SK-N-SH treated with all-trans-retinoic acid at 6 μM for 48 hours (cell line): ENCODE results near the gene DDRGK1.

Experiments
- ARNTL ChIP-seq: fragments of 450-650 bp; formaldehyde crosslinking; IDR thresholded peaks from 2 replicates; pipeline ENCODE4 v1.5.0; 2020; ENCODE audit warnings: low read depth, mild to moderate bottlenecking, moderate library complexity, borderline replicate concordance
- CSDC2 ChIP-seq: fragments of 250-450 bp; sonication (Bioruptor Pico); IDR thresholded peaks from 2 replicates; pipeline ENCODE4 v1.5.0; 2020; ENCODE audit warnings: mild to moderate bottlenecking, moderate library complexity
- ESRRG ChIP-seq: fragments of 250-450 bp; sonication (Bioruptor Pico); IDR thresholded peaks from 2 replicates; pipeline ENCODE4 v1.6.1; 2021; ENCODE audit warnings: mild to moderate bottlenecking
- ISL1 ChIP-seq: fragments of 250-450 bp; sonication (Bioruptor Pico); IDR thresholded peaks from 2 replicates; pipeline ENCODE4 v2.1.2; 2022; ENCODE audit warnings: mild to moderate bottlenecking, moderate library complexity
- OSR1 ChIP-seq: fragments of 250-450 bp; sonication (Bioruptor Pico); IDR thresholded peaks from 2 replicates; pipeline ENCODE4 v1.8.0; 2022; ENCODE audit warnings: moderate library complexity, mild to moderate bottlenecking, inconsistent platforms
- PATZ1 ChIP-seq: fragments of 250-450 bp; sonication (Bioruptor Pico); IDR thresholded peaks from 2 replicates; pipeline ENCODE4 v1.8.0; 2020; ENCODE audit warnings: mild to moderate bottlenecking, moderate library complexity, borderline replicate concordance
- PPARA ChIP-seq: fragments of 250-450 bp; sonication (Bioruptor Pico); IDR thresholded peaks from 2 replicates; pipeline ENCODE4 v1.5.0; 2020; ENCODE audit warnings: mild to moderate bottlenecking, borderline replicate concordance
- RARB ChIP-seq: fragments of 250-450 bp; sonication (Bioruptor Pico); IDR thresholded peaks from 2 replicates; pipeline ENCODE4 v1.8.0; 2021; ENCODE audit warnings: mild to moderate bottlenecking, moderate library complexity
- TCF4 ChIP-seq: fragments of 250-450 bp; sonication (Bioruptor Pico); IDR thresholded peaks from 2 replicates; pipeline ENCODE4 v1.8.0; 2021; ENCODE audit warnings: mild to moderate bottlenecking, moderate library complexity, borderline replicate concordance
- TOX ChIP-seq: fragments of 250-450 bp; sonication (Bioruptor Pico); IDR thresholded peaks from 2 replicates; pipeline ENCODE4 v1.8.0; 2021; ENCODE audit warnings: mild to moderate bottlenecking, moderate library complexity, borderline replicate concordance
- ZNF565 ChIP-seq: fragments of 450-650 bp; formaldehyde crosslinking; conservative IDR thresholded peaks from 2 replicates; pipeline ENCODE4 v1.5.0; 2020; ENCODE audit warnings: low read depth, mild to moderate bottlenecking, moderate library complexity
- ZNF8 ChIP-seq: fragments of 450-650 bp; formaldehyde crosslinking; IDR thresholded peaks from 2 replicates; pipeline ENCODE4 v1.5.0; 2020; ENCODE audit warnings: mild to moderate bottlenecking, moderate library complexity
- TF ChIP-seq, protein P1 (sequence below): fragments of 250-450 bp; sonication (Bioruptor Pico); IDR thresholded peaks from 2 replicates; pipeline ENCODE4 v1.5.1; 2020; ENCODE audit warnings: low read depth, mild to moderate bottlenecking, moderate library complexity

GRCh38 chr20:3199206-3199605 is 5.3 kb downstream of the DDRGK1 start:
- no peak for TF ChIP-seq ESRRG (CRISPR knock-in tag)
- no peak for TF ChIP-seq ZNF565 (CRISPR knock-in tag)
- TF ChIP-seq ZNF8 (CRISPR knock-in tag): no peak
- TF ChIP-seq PATZ1 (CRISPR knock-in tag): no peak
- no peak for TF ChIP-seq PPARA (CRISPR knock-in tag)
- TF ChIP-seq RARB (CRISPR knock-in tag): no peak
- no peak for TF ChIP-seq ISL1 (CRISPR knock-in tag)
- no peak for TF ChIP-seq OSR1 (CRISPR knock-in tag)
- TF ChIP-seq CSDC2 (CRISPR knock-in tag): no peak
- no peak for TF ChIP-seq TOX
- TF ChIP-seq, protein P1, sequence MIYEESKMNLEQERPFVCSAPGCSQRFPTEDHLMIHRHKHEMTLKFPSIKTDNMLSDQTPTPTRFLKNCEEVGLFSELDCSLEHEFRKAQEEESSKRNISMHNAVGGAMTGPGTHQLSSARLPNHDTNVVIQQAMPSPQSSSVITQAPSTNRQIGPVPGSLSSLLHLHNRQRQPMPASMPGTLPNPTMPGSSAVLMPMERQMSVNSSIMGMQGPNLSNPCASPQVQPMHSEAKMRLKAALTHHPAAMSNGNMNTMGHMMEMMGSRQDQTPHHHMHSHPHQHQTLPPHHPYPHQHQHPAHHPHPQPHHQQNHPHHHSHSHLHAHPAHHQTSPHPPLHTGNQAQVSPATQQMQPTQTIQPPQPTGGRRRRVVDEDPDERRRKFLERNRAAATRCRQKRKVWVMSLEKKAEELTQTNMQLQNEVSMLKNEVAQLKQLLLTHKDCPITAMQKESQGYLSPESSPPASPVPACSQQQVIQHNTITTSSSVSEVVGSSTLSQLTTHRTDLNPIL (CRISPR knock-in tag): no peak
- TF ChIP-seq ARNTL (CRISPR knock-in tag): no peak
- no peak for TF ChIP-seq TCF4 (CRISPR knock-in tag)
